C1 segment of cervical spinal cord (tissue), 14 donors: Measurements from ENCODE around the gene TEX2.

Source experiments
- DNase-seq, 14 donors: peaks; one replicate each; lab custom pipeline; 2025; lab: John Stamatoyannopoulos, UW

Gene TEX2

GRCh38 chr17:64145375-64145750, 117.7 kb downstream of the TEX2 start:
- no peak for DNase-seq

GRCh38 chr17:64139542-64139941, 123.5 kb downstream of the TEX2 start:
- DNase-seq: no peak

DNA sequence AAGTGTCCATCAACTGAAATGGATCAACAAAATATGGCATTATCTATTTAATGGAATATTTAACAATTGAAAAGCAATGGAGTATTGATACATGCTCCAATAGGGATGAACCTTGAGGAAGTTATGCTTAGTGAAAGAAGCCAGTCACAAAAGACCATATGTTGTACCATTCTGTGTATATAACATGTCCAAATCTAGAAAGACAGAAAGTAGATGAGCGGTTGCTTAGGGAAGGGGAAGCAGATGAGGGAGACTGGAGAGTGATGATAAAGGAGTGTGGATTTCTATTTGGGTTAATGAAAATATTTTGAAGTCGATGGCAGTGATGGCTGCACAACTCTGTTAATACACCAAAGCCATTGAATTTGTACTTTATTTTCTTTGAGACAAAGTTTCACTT, 124.6 kb downstream of the TEX2 start:
- DNase-seq: no peak

DNA sequence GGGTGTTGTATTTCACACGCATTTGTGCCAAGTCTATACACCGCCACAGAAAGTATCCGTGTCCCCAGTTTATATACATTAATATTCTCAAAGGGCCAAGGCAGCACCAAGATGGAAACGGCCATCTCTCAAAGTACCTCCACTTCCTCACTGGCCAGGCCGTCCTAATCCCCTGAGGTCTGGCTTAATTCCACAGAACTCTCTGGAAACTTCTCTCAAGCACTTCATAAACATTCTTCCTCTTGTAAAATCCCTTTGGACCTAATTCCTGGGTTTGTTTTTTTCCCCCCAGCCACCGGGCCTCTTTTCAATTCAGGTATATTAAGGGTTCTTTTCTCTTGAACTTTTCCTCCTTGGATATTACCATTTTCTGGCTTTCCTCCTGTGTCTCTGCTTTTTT, 128.1 kb downstream of the TEX2 start:
- DNase-seq: no peak

DNA sequence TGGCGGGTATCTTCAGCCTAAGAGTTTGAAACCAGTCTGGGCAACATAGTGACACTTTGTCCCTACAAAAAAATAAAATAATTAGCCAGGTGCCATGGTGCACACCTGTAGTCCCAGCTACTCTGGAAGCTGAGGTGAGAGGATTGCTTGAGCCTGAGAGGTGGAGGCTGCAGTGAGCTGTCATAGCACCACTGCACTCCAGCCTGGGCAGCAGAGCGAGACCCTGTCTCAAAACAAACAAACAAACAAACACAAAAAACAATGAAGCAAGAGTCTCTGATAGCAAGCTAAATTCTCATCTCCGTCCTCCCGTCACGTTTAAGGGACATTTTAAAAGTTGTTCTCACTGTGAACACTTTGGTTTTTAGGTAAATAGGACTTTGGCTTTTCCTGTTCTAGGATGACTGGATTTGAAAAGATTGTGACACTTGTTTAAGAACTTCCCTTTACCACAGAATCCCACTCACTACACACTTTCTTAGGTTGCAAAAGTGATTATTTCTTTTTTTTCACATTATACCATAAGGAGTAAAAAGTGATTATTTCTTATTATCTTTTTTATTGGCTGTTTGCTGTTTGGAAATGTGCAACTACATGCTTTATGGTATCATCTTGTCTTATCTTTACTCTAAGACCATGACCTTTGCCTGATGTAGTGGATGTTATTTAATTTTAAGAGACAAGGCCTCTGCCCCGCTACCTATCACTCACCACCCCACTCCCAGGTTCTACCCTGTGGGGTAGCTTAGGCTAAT, 128.7 kb downstream of the TEX2 start:
- DNase-seq: no peak

GRCh38 chr17:64133546-64134215, 129.4 kb downstream of the TEX2 start:
- peak in 1 of 14 donors; percentile 56 for DNase-seq

- no peak for DNase-seq
Measured at GRCh38 chr17:64131606-64132270, 131.3 kb downstream of the TEX2 start.

GRCh38 chr17:64130559-64131001, 132.5 kb downstream of the TEX2 start:
- DNase-seq: peak in 2 of 14 donors; percentile 18 to 49

DNA sequence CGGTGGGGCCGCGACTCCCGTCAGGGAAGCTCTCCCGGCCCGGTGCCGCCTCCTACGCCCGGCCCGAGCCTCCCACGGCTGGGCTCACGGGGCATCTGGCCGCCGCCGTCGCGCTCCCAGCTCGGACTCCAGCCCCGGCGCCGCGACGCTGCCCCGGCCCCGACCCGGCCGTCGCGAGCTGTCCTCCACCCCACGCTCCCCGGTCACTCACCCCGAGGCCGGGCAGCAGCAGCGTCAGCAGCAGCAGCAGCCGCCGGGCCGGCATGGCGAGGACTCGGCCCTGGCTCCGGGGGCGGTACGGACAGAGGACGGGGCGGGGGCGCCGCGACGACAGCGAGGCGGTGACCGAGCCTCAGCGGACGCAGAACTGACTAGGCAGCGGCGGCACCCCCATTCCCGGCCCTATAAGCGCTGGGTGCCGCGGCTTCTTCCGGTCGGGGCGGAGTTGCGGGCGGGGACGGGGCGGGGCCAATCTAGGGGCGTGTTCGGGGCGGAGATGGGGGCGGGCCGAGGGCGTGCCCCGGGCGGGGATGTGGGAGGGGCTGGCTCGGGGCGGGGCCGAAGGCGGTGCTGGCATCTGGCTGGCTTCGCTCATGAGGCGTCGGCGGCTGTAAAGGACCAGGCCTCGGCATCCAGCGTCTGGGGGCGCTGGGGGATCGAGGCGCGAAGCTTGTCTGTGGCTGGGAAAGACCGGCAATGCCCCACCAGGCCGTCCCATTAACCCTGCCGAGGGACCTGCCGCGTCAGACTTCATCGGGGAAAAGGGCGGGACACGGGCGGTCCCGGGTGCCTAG, 133.1 kb downstream of the TEX2 start, which contains the start of gene ERN1:
Gene ERN1, minus strand, starts transcription at position 380 of the 794 bp plus-strand sequence. Its CDS starts 115 bp downstream, at position 265.
- peak; percentile 62 to 96 (median 90) for DNase-seq

DNA sequence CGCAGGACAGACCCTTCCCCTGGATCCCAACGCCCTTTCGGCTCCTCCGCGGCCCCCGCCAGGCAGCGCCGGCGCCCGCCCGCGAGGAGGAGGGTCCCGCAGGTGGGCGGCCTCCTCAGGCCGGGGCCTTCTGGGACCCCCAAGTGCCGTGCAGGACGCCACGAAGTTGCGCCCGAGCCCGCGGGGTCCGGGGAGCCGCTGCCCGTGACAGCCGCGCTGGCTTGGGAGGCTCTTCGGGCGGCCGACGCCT, 133.6 kb downstream of the TEX2 start:
- peak in 1 of 14 donors; percentile 42 for DNase-seq

DNA sequence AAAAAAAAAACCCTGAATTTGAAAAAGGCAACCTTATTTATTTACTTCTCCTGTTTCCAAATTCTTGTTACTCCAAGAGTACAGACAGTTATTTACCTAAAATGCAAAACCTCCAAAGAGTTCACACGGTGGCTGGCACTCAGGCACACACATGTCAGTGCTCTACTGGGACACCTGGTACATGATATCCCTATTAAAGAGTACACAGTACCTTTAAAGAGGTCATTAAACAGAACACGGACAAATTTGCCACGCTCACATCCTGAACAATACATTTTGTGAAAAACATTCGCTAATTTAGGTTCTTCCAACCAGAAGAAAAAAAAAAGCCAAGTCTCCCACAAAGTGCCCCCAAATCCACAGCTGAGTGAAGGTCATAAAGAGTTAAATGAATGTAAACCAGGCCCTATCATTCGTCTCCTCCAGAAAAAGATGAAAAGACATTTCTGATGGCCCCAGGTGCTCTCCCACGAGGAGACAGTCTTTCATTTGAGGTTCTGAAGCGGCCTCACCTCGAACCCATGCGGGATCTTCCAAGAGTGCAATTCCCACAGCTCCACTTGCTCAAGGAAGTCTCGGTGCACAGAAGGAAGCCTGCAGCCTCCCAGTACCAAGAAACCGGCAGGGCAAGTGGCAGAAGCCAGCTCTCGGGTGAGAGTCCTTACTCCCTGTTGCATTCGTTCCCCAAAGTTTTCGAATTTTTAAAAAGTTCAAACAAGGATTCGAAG, 134.1 kb downstream of the TEX2 start:
- peak in 1 of 14 donors; percentile 40 for DNase-seq

DNA sequence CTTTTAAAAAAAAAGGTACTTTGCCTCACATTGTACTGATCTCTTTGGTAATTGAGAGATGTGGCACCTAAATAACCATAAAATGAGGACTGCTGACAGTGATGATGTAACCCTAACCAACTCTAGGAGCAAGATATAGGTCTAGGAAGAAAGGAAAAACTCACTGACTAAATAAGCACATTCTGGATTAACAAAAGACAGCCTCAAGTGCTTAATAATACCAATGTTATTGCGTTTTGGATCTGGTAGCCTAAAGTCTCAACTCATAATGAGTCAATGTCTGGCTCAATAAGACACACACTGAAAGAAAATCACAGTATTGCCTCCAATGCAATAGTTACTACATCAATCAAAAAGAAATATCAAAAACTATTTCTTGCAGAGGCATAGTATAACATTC, 136.1 kb downstream of the TEX2 start:
- DNase-seq: no peak

DNA sequence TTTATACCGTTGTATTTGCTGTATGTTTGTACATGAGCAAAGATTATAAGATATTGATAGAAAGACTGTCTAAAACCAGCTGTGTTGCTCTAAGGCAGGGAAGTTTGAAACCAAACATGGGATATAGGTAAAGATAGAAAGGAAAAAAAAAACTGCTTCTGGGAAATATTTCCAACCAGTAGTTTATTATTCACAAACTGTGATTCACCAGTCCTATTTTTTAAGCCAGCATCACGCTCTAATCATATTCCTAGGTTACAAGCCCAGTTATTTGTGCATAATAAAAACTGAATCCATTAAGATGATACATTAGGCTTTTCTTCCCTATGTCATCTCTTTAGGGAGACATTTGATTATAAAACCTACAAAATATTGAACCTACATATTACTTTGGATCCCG, 137.1 kb downstream of the TEX2 start:
- no peak for DNase-seq

DNA sequence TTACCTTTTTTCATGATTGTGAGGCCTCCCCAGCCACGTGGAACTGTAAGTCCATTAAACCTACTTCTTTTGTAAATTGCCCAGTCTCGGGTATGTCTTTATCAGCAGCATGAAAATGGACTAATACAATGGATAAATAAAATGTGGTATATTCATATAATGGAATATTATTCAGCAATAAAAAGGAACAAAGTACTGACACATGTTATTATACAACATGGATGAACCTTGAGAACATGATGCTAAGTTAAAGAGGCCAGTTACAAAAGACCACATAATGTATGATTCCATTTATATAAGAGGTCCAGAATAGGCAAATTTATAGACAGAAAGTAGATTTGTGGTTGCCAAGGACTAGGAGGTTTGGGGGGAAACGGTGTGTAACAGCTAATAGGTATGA, 138.5 kb downstream of the TEX2 start:
- no peak for DNase-seq

DNA sequence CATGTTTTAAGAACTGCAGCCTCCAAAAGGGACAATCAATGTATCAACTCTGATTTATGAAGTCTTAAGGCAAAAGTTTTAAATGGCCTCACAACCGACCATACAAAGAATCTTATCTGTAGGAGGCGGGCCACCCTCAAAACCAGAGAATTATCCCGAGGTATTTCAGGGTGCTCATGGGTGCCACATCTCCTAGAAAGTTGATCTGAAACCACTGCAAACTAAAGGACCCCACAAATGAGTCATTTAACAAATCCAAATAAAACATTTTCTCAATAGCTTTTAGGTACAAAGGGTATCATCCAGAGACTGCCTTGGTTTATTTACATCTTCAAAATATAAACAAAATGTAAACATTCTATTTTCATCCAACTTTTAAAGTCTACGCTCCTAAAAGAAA, 139.9 kb downstream of the TEX2 start:
- DNase-seq: no peak

DNA sequence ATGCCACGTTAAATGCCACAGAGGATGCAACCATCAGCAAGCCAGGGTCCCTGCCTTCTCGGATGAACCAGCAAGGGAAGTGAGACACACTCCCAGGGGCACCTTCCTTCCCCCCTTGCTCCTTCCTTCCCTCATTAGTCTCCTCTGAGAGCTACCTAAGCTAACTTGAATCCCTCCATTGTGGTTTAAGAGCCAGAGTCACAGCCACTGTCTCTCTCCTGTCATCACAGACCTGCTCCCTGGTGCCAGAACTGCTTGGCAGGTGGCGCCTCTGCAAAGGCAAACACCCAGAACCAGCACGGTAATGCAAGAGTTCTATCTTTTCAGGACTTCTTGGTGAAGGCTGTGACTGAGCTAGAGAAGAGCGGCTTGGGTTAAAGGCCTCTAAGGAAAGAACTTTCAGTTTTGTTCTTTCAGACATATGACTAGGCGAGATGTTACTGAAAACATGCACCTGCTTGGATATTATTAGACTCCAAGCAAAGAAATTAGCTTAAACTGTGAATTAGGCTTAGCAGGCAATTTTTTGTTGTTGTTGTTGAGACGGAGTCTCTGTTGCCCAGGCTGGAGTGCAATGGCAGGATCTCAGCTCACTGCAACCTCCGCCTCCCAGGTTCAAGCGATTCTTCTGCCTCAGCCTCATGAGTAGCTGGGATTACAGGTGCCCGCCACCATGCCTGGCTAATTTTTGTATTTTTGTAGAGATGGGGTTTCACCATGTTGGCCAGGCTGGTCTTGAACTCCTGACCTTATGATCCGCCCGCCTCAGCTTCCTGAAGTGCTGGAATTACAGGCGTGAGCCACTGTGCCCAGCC, 141.9 kb downstream of the TEX2 start:
- DNase-seq: peak in 1 of 14 donors; percentile 49

DNA sequence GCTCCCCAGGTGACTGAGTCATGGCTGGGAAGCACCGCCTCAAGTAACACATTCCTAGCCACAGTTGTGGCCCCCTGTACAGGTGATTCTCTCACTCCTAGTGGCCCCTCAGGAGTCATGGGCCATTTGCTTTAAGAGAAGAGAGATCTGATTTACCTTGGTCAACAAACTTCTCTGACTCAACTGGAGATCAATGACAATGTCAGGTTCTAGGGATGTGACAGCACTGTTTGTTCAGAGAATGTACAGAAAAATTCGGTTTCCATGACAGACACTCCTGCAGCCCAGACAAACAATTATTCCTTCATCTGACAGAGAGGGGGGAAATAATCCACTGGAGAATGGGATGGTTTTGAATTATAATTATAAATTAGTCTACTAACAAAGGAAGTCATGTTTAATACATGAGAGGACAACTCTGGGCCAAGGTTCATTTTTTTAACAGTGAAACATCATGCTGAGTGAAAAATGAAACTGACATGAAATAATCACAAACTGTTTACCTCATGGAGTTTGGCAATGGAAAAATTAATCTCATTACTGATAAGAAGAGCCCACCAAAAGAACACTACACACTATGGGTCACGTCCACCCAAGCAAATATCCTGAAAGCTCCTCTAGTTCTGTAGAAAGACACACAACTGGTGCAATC, 142.8 kb downstream of the TEX2 start:
- DNase-seq: no peak

DNA sequence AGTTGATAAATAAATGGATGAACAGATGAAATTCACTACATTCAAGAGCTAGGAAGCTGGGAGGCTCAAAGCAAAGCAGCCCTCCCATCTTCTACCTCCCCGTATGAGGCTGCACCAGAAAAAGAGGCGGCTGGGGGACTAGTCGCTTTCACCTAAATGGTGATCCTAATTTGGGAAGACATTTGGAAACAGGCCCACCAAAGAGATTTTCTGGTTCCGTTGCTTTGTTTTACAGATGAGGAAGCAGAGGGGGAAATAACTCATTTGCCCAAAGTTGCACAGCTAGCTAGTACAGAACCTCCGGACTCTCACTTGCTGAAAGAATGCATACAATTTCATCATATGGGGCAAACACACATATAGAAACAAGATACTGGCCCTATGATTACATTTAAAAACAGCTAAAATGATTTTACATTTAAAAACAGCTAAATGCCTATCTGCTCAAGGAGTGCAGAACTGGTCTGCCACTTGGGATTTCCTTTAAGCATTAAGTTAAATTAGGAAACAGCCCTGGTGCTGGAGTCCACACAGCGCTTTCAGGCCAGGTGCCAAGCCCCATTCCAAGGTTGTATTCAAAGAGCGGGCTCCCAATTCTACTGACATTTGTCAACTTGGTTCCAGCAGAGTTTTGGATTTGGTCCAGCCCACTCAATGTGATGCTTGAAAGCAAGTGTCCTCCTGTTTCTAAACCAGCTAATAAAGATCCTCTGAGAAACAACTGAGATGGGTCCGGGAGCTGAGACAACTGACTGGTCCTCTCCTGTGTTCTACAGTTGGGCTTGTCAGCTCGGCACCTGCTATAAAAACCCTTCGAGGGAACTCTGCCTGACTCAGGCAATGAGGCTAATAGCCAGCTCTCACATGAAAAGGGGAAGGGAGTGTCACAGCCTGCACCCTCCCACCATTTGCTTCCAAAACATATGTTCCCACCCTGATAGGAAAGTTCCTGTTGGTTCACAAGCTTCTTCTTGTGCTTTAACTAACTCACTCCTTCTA, 144.8 kb downstream of the TEX2 start:
- DNase-seq: peak in 5 of 14 donors; percentile 5 to 78 (median 27)
